ENCODE measurements around the gene C1QTNF4.
"Not testable (repeated sequence)": the region's sequence is repeated elsewhere in the genome, so short reads cannot be mapped to it uniquely, and the experiment has no call there.

C1QTNF4 gene

GRCh38 chr11:47593934-47594855 is at the start of gene C1QTNF4:
C1QTNF4 (minus strand) TSS chr11:47594411; CDS start chr11:47590810, 3,601 bp downstream.
- peak; percentile 20 for DNase-seq

- DNase-seq, result peak; percentile 97
Measured at GRCh38 chr11:47642099-47642855, 48.1 kb upstream of the C1QTNF4 start, which contains the start of gene MTCH2. MTCH2 (minus strand) TSS chr11:47642559; CDS start chr11:47642465, 94 bp downstream.

DNA sequence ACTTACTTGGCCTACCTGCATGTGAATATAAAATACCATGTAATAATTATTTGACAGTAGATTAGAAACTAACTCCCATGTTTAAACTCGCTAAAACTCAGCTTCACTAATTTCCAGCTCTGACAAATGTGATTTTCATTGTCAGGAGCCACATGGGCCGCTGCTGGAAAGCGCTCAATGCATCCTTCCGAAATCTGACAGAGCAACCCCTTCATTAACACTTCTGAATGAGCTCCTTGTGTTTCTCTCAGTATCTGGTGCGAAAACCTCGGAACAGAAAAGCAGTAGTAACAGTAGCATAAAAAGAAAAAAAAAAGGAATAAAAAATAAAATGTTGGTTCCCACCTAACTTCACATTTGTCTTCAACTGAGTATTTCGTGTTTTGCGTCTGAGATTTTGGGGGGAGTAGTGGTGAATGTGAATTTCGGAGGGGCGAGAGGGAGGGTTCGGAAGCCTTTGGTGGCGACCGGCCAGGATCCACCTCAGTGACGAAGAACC is 47.4 kb upstream of the C1QTNF4 start:
- peak; percentile 63 for DNase-seq

- DNase-seq, result not testable (repeated sequence)
Measured at GRCh38 chr11:47640506-47640905, 46.3 kb upstream of the C1QTNF4 start.

DNA sequence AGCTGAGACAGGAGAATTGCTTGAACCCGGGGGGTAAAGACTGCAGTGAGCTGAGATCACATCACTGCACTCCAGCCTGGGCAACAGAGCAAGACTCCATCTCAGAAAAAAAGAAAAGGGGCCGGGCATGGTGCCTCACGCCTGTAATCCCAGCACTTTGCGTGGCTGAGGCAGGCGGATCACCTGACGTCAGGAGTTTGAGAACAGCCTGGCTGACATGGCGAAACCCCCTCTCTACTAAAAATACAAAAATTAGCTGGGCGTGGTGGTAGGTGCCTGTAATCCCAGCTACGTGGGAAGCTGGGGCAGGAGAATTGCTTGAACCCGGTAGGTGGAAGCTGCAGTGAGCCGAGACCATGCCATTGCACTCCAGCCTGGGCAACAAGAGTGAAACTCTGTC is 42.1 kb upstream of the C1QTNF4 start:
- not testable (repeated sequence) for DNase-seq

DNA sequence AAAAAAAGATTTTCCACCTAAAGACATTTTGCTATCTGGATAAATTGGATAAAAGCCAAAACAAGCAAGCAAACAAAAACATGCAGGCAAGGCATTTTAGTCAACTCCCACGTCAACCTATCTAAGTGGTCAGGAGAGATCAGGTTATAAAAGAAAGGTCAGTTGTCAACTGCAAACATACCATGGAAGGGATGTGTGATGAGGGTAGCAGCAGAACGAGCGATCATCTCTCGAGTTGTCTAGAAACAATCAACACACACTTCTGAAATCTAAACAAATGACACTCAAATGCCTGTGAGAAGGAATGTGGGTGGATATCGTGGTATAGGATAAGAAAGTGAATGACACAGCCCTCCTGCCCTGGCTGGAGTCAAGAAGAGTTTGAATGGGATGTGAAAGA is 37.3 kb upstream of the C1QTNF4 start:
- no peak for DNase-seq

GRCh38 chr11:47628026-47628425 is 33.8 kb upstream of the C1QTNF4 start:
- no peak for DNase-seq

GRCh38 chr11:47626234-47626633 is 32.0 kb upstream of the C1QTNF4 start:
- DNase-seq, result no peak

DNA sequence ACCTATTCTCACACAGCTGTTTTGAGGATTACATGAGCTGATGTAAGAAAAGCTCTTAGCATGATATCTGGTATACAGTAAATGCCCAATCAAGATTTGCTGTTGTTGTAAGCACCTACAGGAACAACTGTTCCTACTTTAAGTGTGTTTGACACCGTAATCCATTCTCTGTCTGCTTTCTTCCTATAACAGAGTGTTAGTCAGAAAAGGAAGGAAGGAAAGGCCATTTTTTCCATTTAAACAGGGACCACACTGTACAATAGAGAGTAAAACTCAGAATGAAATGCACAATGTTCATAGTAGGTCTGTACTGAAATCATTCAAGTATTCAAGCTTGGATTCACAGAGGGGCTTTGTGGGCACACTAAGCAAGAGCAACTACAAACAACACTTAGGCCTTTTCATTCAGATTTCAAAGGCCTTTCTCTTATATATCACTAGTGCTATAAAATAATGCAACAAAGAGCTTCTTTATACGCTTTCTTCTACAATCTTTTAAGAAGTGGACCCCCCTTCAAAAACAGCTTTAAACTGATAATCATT is 26.7 kb upstream of the C1QTNF4 start:
- no peak for DNase-seq

DNA sequence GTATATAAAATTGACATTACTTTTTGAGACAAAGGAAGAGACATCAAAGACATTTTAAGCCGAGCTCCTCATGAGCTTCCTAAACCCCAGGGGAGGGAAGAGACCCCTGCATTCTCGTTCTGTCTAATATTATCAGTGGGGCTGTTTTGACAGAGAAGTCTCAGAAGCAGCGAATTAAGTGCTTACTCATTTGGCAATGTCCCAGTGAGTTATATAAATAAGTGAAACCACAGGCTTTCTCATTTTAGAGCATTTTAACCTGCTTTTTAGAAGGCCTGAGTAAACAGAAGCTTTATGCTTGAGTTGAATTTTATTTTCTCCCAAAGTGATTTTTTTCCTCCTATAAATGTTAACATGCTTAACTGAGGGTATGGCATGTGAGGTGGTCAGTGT is 23.2 kb upstream of the C1QTNF4 start:
- DNase-seq, result no peak

GRCh38 chr11:47616726-47617416 is 22.7 kb upstream of the C1QTNF4 start:
- peak; percentile 37 for DNase-seq

DNA sequence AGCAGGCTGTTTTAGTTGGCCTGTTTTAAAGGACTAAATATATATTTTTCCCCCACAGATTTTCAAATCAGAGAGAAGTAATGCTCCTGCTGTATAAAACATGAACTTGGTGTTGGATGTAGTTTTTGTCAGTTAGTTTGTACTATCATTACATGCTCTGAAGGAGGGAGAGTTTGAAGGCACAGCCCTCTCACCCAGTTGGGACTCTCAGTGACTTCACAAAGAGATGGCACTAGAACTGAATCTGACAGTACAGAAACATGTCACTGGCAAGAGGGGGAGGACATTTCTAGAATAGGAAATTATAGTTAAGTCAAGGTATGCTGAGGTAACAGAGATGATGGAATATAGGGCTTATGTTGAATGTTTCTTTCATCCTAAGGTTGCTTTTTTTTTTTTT is 21.0 kb upstream of the C1QTNF4 start:
- no peak for DNase-seq

- DNase-seq, result no peak
Measured at GRCh38 chr11:47611348-47611794, 17.2 kb upstream of the C1QTNF4 start.

- DNase-seq, result no peak
Measured at GRCh38 chr11:47609675-47610074, 15.5 kb upstream of the C1QTNF4 start.

GRCh38 chr11:47607380-47607779 is 13.2 kb upstream of the C1QTNF4 start:
- DNase-seq, result no peak

DNA sequence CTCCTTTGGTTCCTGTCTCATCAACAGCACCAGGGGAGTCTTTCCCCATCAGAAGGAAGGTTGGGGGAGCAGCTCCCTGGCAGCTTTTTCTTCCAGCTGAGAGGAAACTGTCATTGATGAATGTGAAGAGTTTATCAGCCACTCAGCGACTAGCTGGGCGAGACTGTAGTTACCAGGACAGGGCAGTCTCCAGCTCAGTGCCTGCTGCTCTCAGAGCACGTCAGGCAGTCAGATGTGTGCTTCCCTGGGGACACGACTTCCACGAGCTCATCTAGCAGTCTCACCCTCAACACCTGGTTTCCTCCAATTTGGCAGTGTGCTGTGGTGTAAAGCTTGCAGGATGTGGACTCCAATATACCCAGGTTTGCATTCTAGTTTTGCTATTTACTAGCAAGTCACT is 12.5 kb upstream of the C1QTNF4 start:
- no peak for DNase-seq

GRCh38 chr11:47605921-47606320 is 11.7 kb upstream of the C1QTNF4 start:
- no peak for DNase-seq

DNA sequence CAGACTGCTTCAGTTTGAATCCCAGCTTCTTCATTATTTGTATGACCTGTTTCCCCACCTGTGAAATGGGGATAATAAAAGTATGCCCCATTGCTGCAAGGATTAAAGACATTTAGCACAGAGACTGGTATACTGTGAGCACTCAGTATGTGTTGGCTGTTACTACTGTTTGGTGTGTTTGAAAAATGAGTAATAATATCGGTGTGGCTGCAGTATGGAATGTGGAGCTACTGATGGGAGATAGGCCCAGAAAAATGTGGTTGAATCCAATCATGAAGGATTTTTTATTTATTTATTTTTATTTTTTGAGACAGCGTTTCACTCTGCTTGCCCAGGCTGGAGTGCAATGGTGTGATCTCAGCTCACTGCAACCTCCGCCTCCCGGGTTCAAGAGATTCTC is 9.1 kb upstream of the C1QTNF4 start:
- DNase-seq, result no peak

DNA sequence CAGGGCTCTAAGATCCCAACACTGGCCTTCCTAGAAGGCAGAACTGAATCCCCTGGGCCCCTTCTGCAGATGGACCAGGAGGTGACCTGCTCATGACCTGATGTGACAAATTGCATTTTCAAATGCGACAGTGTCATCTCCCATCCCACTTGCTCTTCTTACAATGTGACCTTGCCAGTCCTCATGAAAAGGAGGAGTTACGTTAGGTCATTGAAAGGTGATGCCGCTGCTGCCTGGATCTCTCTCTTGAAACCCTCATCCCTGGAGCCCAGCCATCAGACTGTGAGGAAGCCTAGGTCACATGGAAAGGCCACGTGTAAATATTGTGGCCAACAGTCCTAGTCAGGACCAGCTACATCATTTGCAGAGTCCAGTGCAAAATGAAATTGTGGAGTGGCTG is 5.7 kb upstream of the C1QTNF4 start:
- DNase-seq, result no peak

- DNase-seq, result no peak
Measured at GRCh38 chr11:47595967-47596366, 1.8 kb upstream of the C1QTNF4 start.

DNA sequence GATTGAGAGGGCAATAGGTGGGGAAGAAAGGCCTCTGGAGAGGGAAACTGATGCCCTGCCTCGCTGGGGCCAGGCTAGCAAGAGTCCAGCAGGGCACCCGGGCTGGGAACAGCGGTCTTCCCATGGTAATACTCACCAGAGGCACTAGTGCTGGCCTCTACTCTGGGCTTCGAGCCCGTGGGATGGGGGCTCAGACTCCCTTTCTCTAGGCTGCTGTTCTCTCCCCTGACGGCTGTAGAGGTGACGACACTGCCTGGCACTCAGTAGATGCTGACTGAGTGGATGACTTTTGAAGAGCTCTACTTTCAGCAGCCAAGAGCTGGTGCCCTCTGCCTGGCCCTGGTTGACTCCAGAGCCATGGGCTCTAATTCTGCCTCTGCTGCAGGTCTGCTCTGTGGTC is 818 bp upstream of the C1QTNF4 start:
- no peak for DNase-seq

GRCh38 chr11:47593492-47593933 is 698 bp downstream of the C1QTNF4 start:
- DNase-seq, result no peak

GRCh38 chr11:47592970-47593369 is 1.2 kb downstream of the C1QTNF4 start:
- DNase-seq, result no peak

Data from NCI-H1092 treated with DMSO at 0.1 percent for 48 hours (cell line).